HUES48 (cell line): ENCODE measurements around the gene SLC10A7.

Experiments used
- H3K27ac ChIP-seq: one replicate; pipeline ENCODE4 v1.7.0; 2013; ENCODE audit warnings: low read depth, low read length, inconsistent platforms
- H3K27me3 ChIP-seq: 2 replicates; pipeline ENCODE4 v1.6.1; 2013; ENCODE audit warnings: mild to moderate bottlenecking, low read length; ENCODE audit not compliant: control insufficient read depth, insufficient read depth
- H3K36me3 ChIP-seq: 2 replicates; pipeline ENCODE4 v1.6.1; 2013; ENCODE audit warnings: low read length; ENCODE audit not compliant: control insufficient read depth, insufficient read depth
- H3K4me1 ChIP-seq: 2 replicates; pipeline ENCODE4 v1.6.1; 2013; ENCODE audit warnings: mild to moderate bottlenecking, low read length; ENCODE audit not compliant: control insufficient read depth, insufficient read depth
- H3K4me3 ChIP-seq: 2 replicates; pipeline ENCODE4 v1.5.1; 2013; ENCODE audit warnings: mild to moderate bottlenecking, low read depth, low read length
- H3K9ac ChIP-seq: 2 replicates; pipeline ENCODE4 v1.6.1; 2013; ENCODE audit warnings: mild to moderate bottlenecking, low read depth, low read length, moderate library complexity
- H3K9me3 ChIP-seq: 2 replicates; pipeline ENCODE4 v1.6.1; 2013; ENCODE audit warnings: low read length; ENCODE audit not compliant: control insufficient read depth, insufficient read depth

The SLC10A7 gene, protein sequence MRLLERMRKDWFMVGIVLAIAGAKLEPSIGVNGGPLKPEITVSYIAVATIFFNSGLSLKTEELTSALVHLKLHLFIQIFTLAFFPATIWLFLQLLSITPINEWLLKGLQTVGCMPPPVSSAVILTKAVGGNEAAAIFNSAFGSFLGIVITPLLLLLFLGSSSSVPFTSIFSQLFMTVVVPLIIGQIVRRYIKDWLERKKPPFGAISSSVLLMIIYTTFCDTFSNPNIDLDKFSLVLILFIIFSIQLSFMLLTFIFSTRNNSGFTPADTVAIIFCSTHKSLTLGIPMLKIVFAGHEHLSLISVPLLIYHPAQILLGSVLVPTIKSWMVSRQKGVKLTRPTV

DNA sequence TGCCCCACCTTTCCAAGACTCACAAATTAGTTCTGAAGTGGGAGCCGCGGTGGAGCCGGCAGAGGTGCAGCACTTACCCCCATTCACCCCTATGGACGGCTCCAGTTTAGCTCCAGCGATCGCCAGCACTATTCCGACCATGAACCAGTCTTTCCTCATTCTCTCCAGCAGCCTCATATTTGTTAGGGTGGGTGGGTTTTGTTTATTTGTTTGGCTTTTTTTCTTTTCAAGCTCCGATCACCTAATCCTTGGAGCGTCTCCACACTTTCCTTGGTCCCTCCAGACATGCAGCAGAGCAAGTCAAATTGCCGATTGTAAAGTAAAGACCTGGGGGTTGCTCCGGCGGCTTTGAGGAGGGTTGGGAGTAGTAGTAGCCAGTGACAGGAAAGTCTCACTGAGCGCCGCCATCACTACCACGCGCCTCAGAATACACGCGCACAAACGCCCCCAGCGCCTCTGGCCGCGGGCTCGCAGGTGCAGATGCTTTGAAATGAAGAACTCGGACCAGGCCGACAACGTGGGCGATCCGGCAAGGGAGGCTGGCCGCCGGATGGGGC lies at the start of gene SLC10A7:
Gene SLC10A7, minus strand, starts transcription at position 400 of the 557 bp plus-strand sequence. Its CDS starts 223 bp downstream, at position 177.
- Histone ChIP-seq H3K27ac (peak within 1 kb of the TSS; percentile 52), H3K9me3 (no peaks in the 10 kb centered on the region), H3K27me3 (peaks cover 47% of the 10 kb centered on the region), H3K4me1 (peaks cover 10% of the 10 kb centered on the region), H3K36me3 (no peaks in the 10 kb centered on the region), H3K4me3 (peak within 1 kb of the TSS; percentile 90), H3K9ac (peak within 1 kb of the TSS; percentile 19; the same call in 1 of the 2 replicates)

DNA sequence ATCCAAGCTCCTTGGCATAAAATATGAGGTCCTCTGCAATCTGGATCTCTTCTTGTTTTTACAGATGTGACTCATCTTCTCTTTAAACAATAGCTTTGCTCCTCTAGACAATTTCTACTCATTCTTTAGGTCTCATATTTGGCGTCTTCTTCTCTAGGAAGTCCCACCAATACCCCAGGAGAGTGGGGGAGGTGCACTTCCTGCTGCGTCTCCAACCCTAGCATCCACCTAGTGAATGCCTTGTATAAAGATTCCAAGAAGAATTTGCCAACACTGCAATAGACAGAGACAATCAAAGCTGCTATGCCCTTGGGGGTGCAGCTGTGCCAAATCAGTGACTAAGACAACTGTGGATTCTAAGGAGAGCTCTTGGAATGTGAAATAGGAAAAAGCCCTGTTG lies 45.7 kb upstream of the SLC10A7 start:
- H3K9me3 ChIP-seq: no peaks in the 10 kb centered on the region
- no peak overlapping the region for H3K4me3 ChIP-seq
- no peaks in the 10 kb centered on the region for H3K27me3 ChIP-seq
- H3K36me3 ChIP-seq: no peaks in the 10 kb centered on the region
- H3K4me1 ChIP-seq: no peaks in the 10 kb centered on the region
- no peak overlapping the region for H3K9ac ChIP-seq
- H3K27ac ChIP-seq: no peak overlapping the region

DNA sequence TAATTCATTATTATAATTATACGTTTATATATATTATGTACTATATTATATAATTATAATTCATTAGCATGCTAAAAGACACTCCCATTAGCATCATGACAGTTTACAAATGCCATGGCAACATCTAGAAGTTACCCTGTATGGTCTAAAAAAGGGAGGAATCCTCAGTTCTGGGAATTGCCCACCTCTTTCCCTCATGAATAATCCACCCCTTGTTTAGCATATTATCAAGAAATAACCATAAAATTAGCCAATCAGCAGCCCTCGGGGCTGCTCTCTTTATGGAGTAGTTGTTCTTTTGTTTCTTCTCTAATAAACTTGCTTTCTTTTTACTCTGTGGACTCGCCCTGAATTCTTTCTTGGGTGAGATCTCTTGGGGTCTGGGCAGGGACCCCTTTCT lies 42.8 kb upstream of the SLC10A7 start:
- Histone ChIP-seq H3K27ac (no peak overlapping the region), H3K4me1 (no peaks in the 10 kb centered on the region), H3K4me3 (no peak overlapping the region), H3K9me3 (0 out of 2 replicates have a peak, but pooled peaks cover 7% of the 10 kb centered on the region), H3K9ac (no peak overlapping the region), H3K36me3 (no peaks in the 10 kb centered on the region), H3K27me3 (no peaks in the 10 kb centered on the region)

DNA sequence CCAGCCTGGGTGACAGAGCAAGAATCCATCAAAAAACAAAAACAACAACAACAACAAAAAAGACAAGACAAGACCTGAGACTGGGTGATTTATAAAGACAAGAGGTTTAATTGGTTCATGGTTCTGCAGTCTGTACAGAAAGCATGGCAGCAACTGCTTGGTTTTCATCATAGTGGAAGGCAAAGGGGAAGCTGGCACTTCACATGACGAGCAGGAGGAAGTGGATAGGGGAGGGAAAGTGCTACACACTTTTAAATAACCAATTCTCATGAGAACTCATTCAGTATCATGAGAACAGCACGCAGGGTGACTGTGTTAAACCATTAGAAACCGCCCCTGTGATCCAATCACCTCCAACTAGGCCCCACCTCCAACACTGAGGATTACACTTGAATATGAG lies 28.4 kb upstream of the SLC10A7 start:
- H3K36me3 ChIP-seq: no peaks in the 10 kb centered on the region
- H3K4me1 ChIP-seq: 0 out of 2 replicates have a peak, but pooled peaks cover 3% of the 10 kb centered on the region
- H3K27me3 ChIP-seq: no peaks in the 10 kb centered on the region
- no peak overlapping the region for H3K4me3 ChIP-seq
- no peak overlapping the region for H3K27ac ChIP-seq
- H3K9me3 ChIP-seq: no peaks in the 10 kb centered on the region
- H3K9ac ChIP-seq: no peak overlapping the region

DNA sequence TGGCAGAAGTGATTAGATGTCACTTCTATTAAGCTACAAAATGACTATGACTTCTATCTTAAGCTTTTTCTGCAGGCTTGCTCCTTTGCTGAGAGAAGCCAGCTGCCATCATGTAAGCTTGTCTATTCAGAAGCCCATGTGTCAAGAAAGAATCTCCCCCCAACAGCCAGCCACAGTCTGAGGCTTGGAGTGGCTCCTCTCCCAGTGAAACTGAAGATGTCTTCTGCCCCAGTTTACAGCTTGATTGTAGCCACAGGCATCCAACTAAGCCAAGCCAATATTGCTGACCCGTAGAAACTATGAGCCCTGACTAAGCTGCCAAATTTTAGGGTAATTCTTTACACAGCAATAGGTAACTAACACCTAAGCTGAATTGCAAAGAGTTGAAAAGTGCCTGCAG lies 26.7 kb upstream of the SLC10A7 start:
- Histone ChIP-seq H3K9me3 (no peaks in the 10 kb centered on the region), H3K9ac (no peak overlapping the region), H3K4me1 (0 out of 2 replicates have a peak, but pooled peaks cover 3% of the 10 kb centered on the region), H3K4me3 (no peak overlapping the region), H3K27me3 (no peaks in the 10 kb centered on the region), H3K27ac (no peak overlapping the region), H3K36me3 (no peaks in the 10 kb centered on the region)

DNA sequence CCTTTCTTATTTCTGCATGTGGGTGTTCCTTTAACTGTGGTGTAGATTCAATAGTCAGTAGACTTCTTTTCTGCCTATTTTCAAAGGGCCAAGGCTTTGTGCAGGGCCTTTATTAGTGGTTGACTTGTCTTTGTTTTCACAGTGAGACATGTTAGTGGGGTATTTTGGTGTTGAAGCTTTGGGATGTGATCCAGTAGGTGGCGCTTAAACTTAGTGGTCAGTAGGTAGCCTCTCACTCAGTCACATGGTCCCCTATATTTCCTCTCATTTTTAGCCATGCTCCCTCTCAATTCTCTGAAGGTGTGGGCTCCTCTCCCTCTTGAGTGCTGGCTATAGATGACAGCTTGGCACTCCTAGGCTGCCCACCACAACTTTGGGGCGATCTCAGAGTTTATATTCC lies 23.4 kb upstream of the SLC10A7 start:
- H3K4me3 ChIP-seq: no peak overlapping the region
- no peaks in the 10 kb centered on the region for H3K36me3 ChIP-seq
- H3K27me3 ChIP-seq: no peaks in the 10 kb centered on the region
- H3K9me3 ChIP-seq: no peaks in the 10 kb centered on the region
- H3K9ac ChIP-seq: no peak overlapping the region
- H3K27ac ChIP-seq: no peak overlapping the region
- H3K4me1 ChIP-seq: no peaks in the 10 kb centered on the region

DNA sequence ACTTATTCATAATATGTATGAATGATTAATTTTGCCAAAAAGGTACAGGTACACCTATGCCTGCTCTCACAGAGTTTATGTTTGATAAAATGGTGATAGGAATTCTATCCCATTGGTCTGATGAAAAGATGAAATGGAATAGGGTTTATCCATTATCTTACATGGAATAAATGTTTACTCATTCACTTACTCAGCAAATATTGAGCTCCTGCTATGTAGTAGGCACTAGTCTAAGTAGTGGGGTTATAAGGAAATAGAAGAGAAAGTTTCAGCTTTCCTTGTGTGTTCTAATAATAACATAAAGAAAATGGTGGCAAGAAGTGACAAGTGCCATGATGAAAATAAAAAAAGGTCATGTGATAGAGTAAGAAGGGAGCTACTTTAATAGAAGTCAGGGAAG lies 12.4 kb upstream of the SLC10A7 start:
- Histone ChIP-seq H3K36me3 (no peaks in the 10 kb centered on the region), H3K4me3 (no peak overlapping the region), H3K9ac (no peak overlapping the region), H3K27ac (no peak overlapping the region), H3K9me3 (no peaks in the 10 kb centered on the region), H3K27me3 (no peaks in the 10 kb centered on the region), H3K4me1 (no peaks in the 10 kb centered on the region)

DNA sequence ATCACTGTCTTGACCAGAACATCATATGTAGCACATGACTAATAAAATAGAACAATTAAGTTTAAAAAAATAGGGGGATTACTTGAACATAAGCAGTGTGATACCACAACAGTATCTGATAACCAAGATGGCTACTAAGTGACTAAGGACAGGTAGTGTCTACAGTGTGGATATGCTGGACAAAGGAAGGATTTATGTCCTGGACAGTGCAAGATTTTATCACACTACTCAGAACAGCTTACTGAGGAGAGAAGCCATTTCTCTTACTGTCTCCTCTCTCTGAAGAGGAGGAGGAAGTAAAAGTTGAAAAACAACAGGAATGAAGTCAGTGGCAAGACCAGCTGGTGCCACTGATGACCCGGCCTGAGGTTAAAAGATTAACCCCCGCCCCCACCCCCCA lies 4.0 kb upstream of the SLC10A7 start:
- Histone ChIP-seq H3K9ac (no peak overlapping the region), H3K9me3 (no peaks in the 10 kb centered on the region), H3K27ac (no peak overlapping the region), H3K4me3 (no peak overlapping the region), H3K4me1 (peaks cover 5% of the 10 kb centered on the region; the same call in 1 of the 2 replicates), H3K36me3 (no peaks in the 10 kb centered on the region), H3K27me3 (peaks cover 22% of the 10 kb centered on the region)

DNA sequence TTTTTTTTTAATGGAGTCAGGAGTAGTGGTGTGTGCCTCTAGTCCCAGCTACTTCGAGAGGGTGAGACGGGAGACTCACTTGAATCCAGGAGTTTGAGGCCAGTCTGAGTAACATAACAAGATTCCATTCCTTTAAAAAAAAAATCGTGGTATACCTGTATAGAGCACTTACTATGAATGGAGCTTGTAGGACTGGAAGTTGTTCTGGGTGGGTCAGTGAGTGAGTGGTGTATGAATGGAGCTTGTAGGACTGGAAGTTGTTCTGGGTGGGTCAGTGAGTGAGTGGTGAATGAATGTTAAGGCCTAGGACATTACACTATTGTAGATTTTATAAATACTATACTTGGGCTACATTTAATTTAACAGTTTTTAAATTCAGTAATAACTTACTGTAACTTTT lies 2.9 kb upstream of the SLC10A7 start:
- Histone ChIP-seq H3K27ac (no peak overlapping the region), H3K4me3 (no peak overlapping the region), H3K27me3 (peaks cover 33% of the 10 kb centered on the region), H3K36me3 (no peaks in the 10 kb centered on the region), H3K4me1 (peaks cover 10% of the 10 kb centered on the region), H3K9ac (no peak overlapping the region), H3K9me3 (no peaks in the 10 kb centered on the region)

DNA sequence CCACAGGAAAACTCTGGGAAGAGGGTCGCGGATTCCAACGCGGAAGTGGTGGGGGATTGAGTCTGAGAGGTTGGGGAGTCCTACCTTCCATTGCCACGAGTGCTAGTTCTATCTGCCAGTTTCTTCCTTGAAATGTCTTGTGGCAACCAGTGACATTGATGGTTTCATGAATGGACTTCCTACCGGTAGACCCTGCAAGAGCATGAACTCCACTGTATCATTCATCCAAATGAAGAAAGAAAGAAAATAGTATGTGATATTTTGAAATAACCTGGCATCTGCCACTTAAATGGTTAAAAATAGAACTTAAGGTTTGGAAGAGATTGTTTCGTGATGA lies 1.1 kb upstream of the SLC10A7 start:
- peak overlapping the region; percentile 90 for H3K4me3 ChIP-seq
- no peaks in the 10 kb centered on the region for H3K9me3 ChIP-seq
- H3K9ac ChIP-seq: peak overlapping the region; percentile 5; the same call in 1 of the 2 replicates
- peaks cover 10% of the 10 kb centered on the region for H3K4me1 ChIP-seq
- H3K27me3 ChIP-seq: peaks cover 47% of the 10 kb centered on the region
- H3K27ac ChIP-seq: no peak overlapping the region
- H3K36me3 ChIP-seq: no peaks in the 10 kb centered on the region

DNA sequence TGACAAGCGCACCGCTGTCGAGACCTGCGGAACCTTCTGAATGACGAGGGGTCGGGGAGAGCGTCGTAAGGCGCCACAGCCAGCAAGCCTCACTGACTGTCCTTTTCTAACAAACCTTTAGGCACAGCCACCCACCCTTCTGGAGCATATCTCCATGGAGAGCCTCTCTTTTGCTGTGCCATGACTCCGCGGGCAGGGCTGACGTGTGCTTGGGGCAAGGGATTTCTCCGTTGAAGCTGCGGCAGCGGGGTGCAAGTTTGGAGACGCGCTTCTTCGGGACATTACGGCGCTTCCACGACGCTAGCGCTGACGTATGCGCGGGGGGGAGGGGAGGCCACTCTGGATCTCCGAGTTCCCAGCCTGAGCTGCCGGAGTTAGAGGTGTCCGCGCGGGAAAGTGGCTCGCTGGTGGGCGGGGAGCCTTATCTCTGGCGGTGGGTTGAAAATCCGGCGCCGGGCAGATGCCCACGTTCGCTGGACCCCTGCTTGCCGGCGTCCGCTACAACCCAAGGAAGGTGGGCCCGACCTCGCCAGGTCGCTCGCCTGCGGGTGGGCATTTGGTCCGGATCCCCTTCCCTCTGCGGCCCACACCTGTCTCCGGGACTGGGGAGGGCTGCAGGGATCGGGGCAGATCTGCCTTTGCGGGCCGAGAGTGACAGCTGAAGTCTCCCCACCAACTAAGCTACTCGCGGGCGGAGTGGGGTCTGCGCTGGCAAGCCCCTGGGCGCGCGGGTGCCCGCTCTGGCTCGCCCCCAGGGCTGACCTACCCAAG lies 543 bp upstream of the SLC10A7 start:
- no peaks in the 10 kb centered on the region for H3K36me3 ChIP-seq
- no peaks in the 10 kb centered on the region for H3K9me3 ChIP-seq
- H3K27ac ChIP-seq: peak overlapping the region; percentile 7
- H3K4me3 ChIP-seq: peak overlapping the region; percentile 90
- H3K27me3 ChIP-seq: peaks cover 47% of the 10 kb centered on the region
- peaks cover 10% of the 10 kb centered on the region for H3K4me1 ChIP-seq
- H3K9ac ChIP-seq: peak overlapping the region; percentile 5; the same call in 1 of the 2 replicates
